HTR-8/SVneo (cell line): ENCODE results near the gene ANKDD1A.
A peak's percentile ranks its signal among the peaks of the same experiment; 100 is the strongest.

Experiments used
- DNase-seq: peaks from one replicate; pipeline ENCODE4 v3.0.0; 2011; ENCODE audit warnings: low spot score, mixed read lengths; ENCODE audit not compliant: insufficient read length
- FAIRE-seq: peaks from 2 replicates; lab custom pipeline; 2011; peaks lifted over from hg19 to GRCh38; lab: Jason Lieb, UNC

Gene ANKDD1A

GRCh38 chr15:64894395-64895056 is 17.2 kb upstream of the ANKDD1A start:
- FAIRE-seq (no peak), DNase-seq (no peak)

- DNase-seq (no peak), FAIRE-seq (no peak)
Measured at GRCh38 chr15:64895285-64896065, 16.2 kb upstream of the ANKDD1A start.

DNA sequence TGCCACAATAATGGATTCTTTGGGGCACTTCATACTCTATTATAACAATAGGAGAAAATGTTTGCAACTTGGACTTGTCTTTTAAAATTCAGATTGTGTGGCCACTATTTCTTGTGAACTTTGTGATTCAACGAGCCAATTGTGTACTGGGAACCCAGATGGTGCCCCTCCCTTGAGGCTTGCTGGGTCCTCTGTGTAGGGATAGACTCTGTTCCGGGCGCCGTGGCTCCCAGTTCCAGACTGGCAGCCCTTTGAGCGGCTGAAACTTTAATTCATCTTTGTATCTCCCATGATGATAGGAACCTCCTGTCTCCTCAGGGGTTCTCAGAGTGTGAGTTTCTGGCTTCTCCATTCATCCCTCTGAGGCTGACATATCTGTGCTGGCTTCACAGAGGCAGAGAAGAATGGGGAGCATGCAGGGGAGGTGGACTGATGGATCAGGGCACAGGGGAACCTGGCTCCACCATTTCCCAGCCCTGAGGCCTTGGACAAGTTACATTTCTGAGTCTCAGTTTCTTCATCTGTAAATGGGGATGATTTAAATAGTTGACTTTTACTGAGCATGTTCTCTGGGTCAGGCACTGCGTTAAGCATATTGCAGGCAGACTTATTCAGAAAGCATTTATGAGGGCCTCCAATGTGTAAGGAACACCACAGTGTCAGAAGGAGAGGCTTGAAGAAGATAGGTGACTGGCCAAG is 15.2 kb upstream of the ANKDD1A start:
- FAIRE-seq (no peak), DNase-seq (no peak)

- DNase-seq, result no peak
- no peak for FAIRE-seq
Measured at GRCh38 chr15:64897345-64897985, 14.2 kb upstream of the ANKDD1A start.

- no peak for FAIRE-seq
- DNase-seq, result no peak
Measured at GRCh38 chr15:64898406-64898805, 13.3 kb upstream of the ANKDD1A start.

GRCh38 chr15:64901141-64901540 is 10.6 kb upstream of the ANKDD1A start:
- DNase-seq (no peak), FAIRE-seq (no peak)

DNA sequence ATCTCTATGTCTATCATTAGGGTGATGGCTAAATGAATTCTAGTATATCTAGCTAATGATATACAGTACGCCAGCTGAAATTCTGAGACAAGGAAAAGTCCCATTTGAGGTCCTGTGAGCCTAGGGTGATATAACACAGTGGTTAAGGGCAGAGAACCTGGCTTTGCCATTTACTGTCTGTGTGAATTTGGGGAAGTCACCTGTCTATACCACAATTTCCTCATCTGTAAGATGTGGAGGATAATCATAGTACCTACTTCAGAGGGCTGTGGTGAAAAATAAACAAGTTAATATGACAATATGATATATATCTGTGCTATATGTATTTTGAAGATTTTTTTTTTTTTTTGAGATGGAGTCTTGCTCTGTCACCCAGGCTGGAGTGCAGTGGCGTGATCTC is 9.8 kb upstream of the ANKDD1A start:
- FAIRE-seq, result no peak
- DNase-seq, result no peak

DNA sequence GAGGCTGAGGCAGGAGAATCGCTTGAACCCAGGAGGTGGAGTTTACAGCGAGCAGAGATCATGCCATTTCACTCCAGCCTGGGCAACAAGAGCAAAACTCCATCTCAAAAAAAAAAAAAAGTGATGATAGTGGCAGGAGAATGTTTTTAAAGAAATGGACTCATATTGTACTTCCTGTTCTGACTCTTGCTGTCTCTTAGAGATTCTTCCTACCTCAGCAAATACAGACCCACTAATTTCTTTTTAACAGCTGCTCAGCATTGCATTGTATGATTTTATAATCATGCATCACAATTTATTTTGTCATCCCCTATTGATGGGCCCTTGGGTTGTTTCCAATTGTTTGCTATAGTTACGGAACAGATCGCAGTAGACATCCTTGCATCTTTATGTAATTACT is 8.8 kb upstream of the ANKDD1A start:
- DNase-seq (no peak), FAIRE-seq (no peak)

GRCh38 chr15:64903326-64903950 is 8.3 kb upstream of the ANKDD1A start:
- no peak for FAIRE-seq
- no peak for DNase-seq

- DNase-seq (no peak), FAIRE-seq (no peak)
Measured at GRCh38 chr15:64904189-64904588, 7.5 kb upstream of the ANKDD1A start.

GRCh38 chr15:64905119-64905831 is 6.4 kb upstream of the ANKDD1A start:
- DNase-seq, result no peak

DNA sequence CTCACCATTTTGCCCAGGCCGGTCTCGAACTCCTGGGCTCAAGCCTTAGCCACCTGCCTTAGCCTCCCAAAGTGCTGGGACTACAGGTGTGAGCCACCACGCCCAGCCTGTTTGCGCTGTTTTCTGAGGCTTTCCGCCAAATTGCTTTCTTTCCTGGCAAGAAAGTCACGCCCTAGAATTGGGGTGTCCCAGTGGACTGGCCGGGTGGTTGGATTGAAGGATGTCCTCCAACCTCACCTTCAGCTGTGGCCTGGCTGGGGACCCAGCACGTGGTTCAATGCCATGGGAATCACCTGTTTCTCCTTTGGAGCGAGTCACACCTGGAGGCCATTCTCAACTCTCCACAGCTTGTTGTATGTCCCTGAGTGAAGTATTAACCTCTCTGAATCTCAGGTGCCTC is 5.8 kb upstream of the ANKDD1A start:
- no peak for DNase-seq
- FAIRE-seq, result no peak

More at GRCh38 chr15:64905119-64905831, 6.4 kb upstream of the ANKDD1A start:
- peak; percentile 40 for FAIRE-seq

DNA sequence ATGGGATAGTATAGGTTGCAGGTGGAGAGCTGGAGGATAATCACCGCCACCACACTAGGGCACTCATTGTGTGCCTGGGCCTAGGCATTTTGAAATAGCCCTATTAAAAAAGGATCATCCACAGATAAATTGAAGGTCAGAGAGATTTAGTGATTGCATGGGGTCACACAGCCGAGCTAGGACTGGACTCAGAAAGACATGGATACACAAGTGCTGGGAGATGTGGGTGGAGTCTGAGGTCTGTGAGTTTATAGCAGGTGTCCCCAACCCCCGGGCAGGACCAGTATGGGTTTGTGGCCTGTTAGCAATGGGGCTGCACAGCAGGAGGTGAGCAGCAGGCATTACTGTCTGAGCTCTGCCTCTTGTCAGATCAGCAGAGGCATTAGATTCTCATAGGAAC is 5.3 kb upstream of the ANKDD1A start:
- DNase-seq (no peak), FAIRE-seq (no peak)

DNA sequence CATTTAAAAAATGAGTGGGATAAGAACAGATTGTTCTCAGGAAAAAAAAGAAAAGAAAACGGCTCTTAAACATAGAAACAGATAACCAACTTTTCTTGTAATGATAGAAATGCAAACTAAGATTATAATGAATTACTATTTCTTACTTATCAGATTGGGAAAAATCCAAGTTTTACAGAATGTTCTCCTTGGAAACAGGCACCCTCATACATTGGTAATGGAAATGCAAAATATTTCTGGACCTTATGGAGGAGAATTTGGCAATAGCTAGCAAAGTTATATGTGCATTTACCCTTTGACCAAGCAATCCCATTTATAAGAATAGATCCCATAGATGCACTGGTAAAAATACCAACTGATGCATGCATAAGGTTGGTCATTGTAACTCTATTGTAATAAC is 3.7 kb upstream of the ANKDD1A start:
- FAIRE-seq, result no peak
- DNase-seq, result no peak

GRCh38 chr15:64909546-64909945 is 2.2 kb upstream of the ANKDD1A start:
- DNase-seq (no peak), FAIRE-seq (no peak)

- no peak for DNase-seq
- peak; percentile 9 for FAIRE-seq
Measured at GRCh38 chr15:64912379-64913325, 950 bp downstream of the ANKDD1A start.

DNA sequence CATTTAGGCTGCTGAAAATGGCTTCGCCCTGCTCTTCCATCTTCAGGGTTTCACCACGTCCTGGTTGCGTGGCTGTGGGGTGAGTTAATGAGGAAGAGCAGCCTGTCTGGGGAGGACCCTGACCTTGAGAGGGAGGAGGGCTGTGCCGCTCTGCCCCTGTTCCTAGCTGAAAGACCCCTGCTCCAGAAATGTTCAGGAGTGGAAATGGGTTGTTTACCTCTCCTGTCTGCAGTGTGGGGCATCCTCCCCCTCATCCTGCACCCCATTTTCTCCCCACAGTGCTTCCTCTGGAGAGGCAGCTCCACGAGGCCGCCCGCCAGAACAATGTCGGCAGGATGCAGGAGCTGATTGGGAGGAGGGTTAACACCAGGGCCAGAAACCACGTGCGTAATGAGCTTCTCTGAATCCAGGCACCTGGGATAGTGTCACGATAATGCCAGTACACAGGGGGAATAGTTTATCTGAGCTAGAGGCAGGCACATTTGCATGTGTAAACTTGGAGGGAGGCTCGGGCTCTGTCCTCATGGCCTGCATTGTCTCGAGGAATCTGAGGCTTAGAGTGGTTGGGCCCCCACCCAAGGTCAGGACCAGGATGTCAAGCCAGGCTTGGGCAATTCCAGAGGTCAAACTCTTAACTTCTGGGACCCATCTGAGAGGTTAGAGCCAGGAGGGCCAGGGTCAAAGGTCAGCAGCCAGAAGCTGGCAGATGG is 4.0 kb downstream of the ANKDD1A start:
- FAIRE-seq, result no peak

GRCh38 chr15:64916365-64916764 is 4.7 kb downstream of the ANKDD1A start:
- FAIRE-seq (no peak), DNase-seq (no peak)

More for the DNA sequence above, 4.0 kb downstream of the ANKDD1A start:
- DNase-seq, result no peak
